Bronchial epithelial cell (primary cell): ENCODE measurements around the gene OSBPL3. TPM values are rescaled to one million over a fixed set of nuclear protein-coding genes. Genes with fewer than 3 reads are reported as not detected.

Source experiments
- DNase-seq: peaks from one replicate; pipeline ENCODE4 v3.0.0-alpha.2; 2010; ENCODE audit warnings: low read depth
- FAIRE-seq: peaks from 2 replicates; lab custom pipeline; 2011; peaks lifted over from hg19 to GRCh38; lab: Jason Lieb, UNC
- H3K27me3 ChIP-seq: 2 replicates; pipeline ENCODE4 v1.5.1; 2011; ENCODE audit warnings: low read length; ENCODE audit not compliant: control insufficient read depth, insufficient read depth
- H3K36me3 ChIP-seq: 2 replicates; pipeline ENCODE4 v1.5.1; 2011; ENCODE audit warnings: low read length; ENCODE audit not compliant: control insufficient read depth, insufficient read depth
- H3K4me3 ChIP-seq: 2 replicates; pipeline ENCODE4 v1.5.1; 2011; ENCODE audit warnings: mild to moderate bottlenecking, low read depth, low read length, control low read depth
- CTCF ChIP-seq: IDR thresholded peaks from 2 replicates; pipeline ENCODE4 v1.5.1; 2011; ENCODE audit warnings: mild to moderate bottlenecking, moderate library complexity, low read length, control low read depth, inconsistent platforms; ENCODE audit not compliant: insufficient read depth, severe bottlenecking
- total RNA-seq: library from RNA; depleted of rRNA; stranded (reverse); fragments of >200 nt; gene quantifications from 2 replicates; pipeline ENCODE4 v1.2.1, GENCODE V29; 2014

Gene OSBPL3
- total RNA-seq, 1 donor from 2014 or later = 25.0 TPM

GRCh38 chr7:24793982-24794648, 185.9 kb downstream of the OSBPL3 start:
- Histone ChIP-seq H3K4me3 (no peak overlapping the region), H3K36me3 (no peaks in the 10 kb centered on the region), H3K27me3 (no peaks in the 10 kb centered on the region)
- no peak for FAIRE-seq
- no peak for TF ChIP-seq CTCF
- DNase-seq = no peak

GRCh38 chr7:24788961-24789576, 190.9 kb downstream of the OSBPL3 start:
- FAIRE-seq = no peak
- Histone ChIP-seq H3K27me3 (no peaks in the 10 kb centered on the region), H3K4me3 (no peak overlapping the region), H3K36me3 (no peaks in the 10 kb centered on the region)
- DNase-seq = peak; percentile 58
- no peak for TF ChIP-seq CTCF

GRCh38 chr7:24788075-24788474, 191.9 kb downstream of the OSBPL3 start:
- Histone ChIP-seq H3K36me3 (no peaks in the 10 kb centered on the region), H3K4me3 (no peak overlapping the region), H3K27me3 (no peaks in the 10 kb centered on the region)
- FAIRE-seq (no peak), DNase-seq (no peak)
- TF ChIP-seq CTCF = peak; percentile 53

- Histone ChIP-seq H3K4me3 (no peak overlapping the region), H3K27me3 (no peaks in the 10 kb centered on the region), H3K36me3 (no peaks in the 10 kb centered on the region)
- DNase-seq = peak; percentile 95
- peak; percentile 36 for FAIRE-seq
- TF ChIP-seq CTCF = no peak
Measured at GRCh38 chr7:24786941-24787340, 193.0 kb downstream of the OSBPL3 start.

GRCh38 chr7:24786306-24786705, 193.7 kb downstream of the OSBPL3 start:
- Histone ChIP-seq H3K36me3 (no peaks in the 10 kb centered on the region), H3K4me3 (no peak overlapping the region), H3K27me3 (no peaks in the 10 kb centered on the region)
- TF ChIP-seq CTCF = no peak
- DNase-seq = no peak
- FAIRE-seq = no peak
